ENCODE data around the gene SYS1. TPM values are rescaled to one million over a fixed set of nuclear protein-coding genes. Genes with fewer than 3 reads are reported as not detected.

SYS1 gene
- total RNA-seq, 1 experiment from 2014 or later, result 38.8 TPM

- Histone ChIP-seq H3K27ac (peak overlapping the region; percentile 92), H3K4me1 (replicated peaks; ENCODE audit: insufficient read depth) (peaks cover 85% of the 10 kb centered on the region), H3K36me3 (ENCODE audit: low read depth) (peaks cover 24% of the 10 kb centered on the region; the same call in 1 of the 2 replicates), H3K79me2 (ENCODE audit: low read depth) (peaks cover 89% of the 10 kb centered on the region), H3K9me2 (ENCODE audit: insufficient read depth) (no peaks in the 10 kb centered on the region), H4K20me1 (ENCODE audit: insufficient read depth) (peaks cover 6% of the 10 kb centered on the region; the same call in 1 of the 2 replicates), H3K9me3 (ENCODE audit: insufficient read depth, low read depth) (no peaks in the 10 kb centered on the region), H2AFZ (no peak overlapping the region), H3F3A (ENCODE audit: insufficient read depth, low read depth) (peaks cover 72% of the 10 kb centered on the region), H3K4me2 (peak overlapping the region; percentile 93), H3K4me3 (peak overlapping the region; percentile 76), H3K27me3 (ENCODE audit: insufficient read depth, low read depth) (no peaks in the 10 kb centered on the region)
- peak; percentile 34 to 83 for DNase-seq
- ChIA-PET CTCF (interaction anchor here (0.8 to 1.0 kb wide), 2 partner anchors 16 to 19 kb away, joined by 4 read pairs; partner anchors contain the start of gene SYS1), POLR2A (ENCODE audit: unreplicated experiment) (interaction anchor here (0.5 to 1.2 kb wide), 10 partner anchors 16 to 427 kb away, joined by 3 to 11 read pairs (median 6); partner anchors contain the start of genes PIGT and TOMM34)
- BruUV-seq (replicated peaks), result TSS peak; percentile 1
- TF ChIP-seq, protein P1, sequence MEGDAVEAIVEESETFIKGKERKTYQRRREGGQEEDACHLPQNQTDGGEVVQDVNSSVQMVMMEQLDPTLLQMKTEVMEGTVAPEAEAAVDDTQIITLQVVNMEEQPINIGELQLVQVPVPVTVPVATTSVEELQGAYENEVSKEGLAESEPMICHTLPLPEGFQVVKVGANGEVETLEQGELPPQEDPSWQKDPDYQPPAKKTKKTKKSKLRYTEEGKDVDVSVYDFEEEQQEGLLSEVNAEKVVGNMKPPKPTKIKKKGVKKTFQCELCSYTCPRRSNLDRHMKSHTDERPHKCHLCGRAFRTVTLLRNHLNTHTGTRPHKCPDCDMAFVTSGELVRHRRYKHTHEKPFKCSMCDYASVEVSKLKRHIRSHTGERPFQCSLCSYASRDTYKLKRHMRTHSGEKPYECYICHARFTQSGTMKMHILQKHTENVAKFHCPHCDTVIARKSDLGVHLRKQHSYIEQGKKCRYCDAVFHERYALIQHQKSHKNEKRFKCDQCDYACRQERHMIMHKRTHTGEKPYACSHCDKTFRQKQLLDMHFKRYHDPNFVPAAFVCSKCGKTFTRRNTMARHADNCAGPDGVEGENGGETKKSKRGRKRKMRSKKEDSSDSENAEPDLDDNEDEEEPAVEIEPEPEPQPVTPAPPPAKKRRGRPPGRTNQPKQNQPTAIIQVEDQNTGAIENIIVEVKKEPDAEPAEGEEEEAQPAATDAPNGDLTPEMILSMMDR (conservative IDR thresholded peaks at IDR 0.05), result no peak
- TF ChIP-seq EZH2 (IDR thresholded peaks at IDR 0.05; ENCODE audit: low read depth), result no peak
- intact Hi-C loops (cut with micrococcal nuclease; ENCODE audit: unreplicated experiment), result loop anchor here (2.0 kb wide), 3 partner anchors 15 to 435 kb away; partner anchors contain the start of gene SYS1
Measured at GRCh38 chr20:45343532-45344167, 19.3 kb upstream of the SYS1 start.

DNA sequence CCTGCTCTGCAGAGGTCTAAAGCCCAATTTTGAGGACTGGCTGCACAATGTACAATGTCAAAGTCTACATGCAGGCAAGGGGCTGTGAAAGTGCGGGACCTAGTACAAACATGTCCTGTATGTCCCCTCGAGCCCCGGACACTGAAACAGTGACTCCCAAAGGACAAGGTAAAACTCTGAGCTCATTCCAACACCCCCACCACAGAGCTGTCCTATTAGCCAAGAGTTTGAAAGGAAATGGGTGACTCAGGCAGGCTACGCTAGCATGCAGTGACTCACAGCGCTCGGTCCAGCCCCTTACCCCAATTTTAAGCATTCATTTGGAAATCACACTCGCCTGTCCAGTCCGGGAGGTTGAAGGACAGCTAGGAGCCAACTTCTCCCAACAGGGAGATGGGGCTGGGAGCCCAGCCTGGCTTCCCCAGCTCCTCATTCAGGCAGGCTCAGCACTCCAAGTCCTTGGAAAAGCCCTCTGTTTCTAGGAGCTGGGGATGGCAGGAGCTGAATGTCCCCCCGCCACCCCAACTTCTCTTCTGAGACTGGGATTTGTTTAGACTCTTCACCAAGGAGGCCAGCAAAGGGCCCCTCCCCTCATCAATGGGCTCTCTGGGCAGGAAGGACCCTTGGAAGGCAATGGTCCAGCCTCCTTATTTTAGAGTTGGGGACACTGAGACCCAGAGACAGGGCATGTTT is 18.6 kb upstream of the SYS1 start:
- Histone ChIP-seq H3K4me1 (replicated peaks; ENCODE audit: insufficient read depth) (peaks cover 82% of the 10 kb centered on the region), H3K36me3 (ENCODE audit: low read depth) (peaks cover 17% of the 10 kb centered on the region; the same call in 1 of the 2 replicates), H4K20me1 (ENCODE audit: insufficient read depth) (peaks cover 6% of the 10 kb centered on the region; the same call in 1 of the 2 replicates), H3K9me2 (ENCODE audit: insufficient read depth) (no peaks in the 10 kb centered on the region), H3K9me3 (ENCODE audit: insufficient read depth, low read depth) (no peaks in the 10 kb centered on the region), H3K4me3 (peak overlapping the region; percentile 76), H3K4me2 (peak overlapping the region; percentile 93), H3K79me2 (ENCODE audit: low read depth) (peaks cover 82% of the 10 kb centered on the region), H3K27me3 (ENCODE audit: insufficient read depth, low read depth) (no peaks in the 10 kb centered on the region), H3K27ac (peak overlapping the region; percentile 92), H3F3A (ENCODE audit: insufficient read depth, low read depth) (peaks cover 70% of the 10 kb centered on the region), H2AFZ (no peak overlapping the region)
- TSS peak; percentile 95 for BruUV-seq (replicated peaks)
- ChIA-PET POLR2A (ENCODE audit: unreplicated experiment) (interaction anchor here (0.5 to 1.2 kb wide), 18 partner anchors 8 to 1139 kb away, joined by 3 to 14 read pairs (median 5); partner anchors contain the start of genes PIGT and TOMM34), CTCF (interaction anchor here (0.8 to 1.0 kb wide), 4 partner anchors 15 to 23 kb away, joined by 3 to 4 read pairs (median 4); partner anchors contain the start of gene SYS1)
- intact Hi-C loops (cut with micrococcal nuclease; ENCODE audit: unreplicated experiment), result loop anchor here (2.0 kb wide), 3 partner anchors 16 to 434 kb away; partner anchors contain the start of gene SYS1
- TF ChIP-seq, protein P1 (conservative IDR thresholded peaks at IDR 0.05), result no peak
- TF ChIP-seq EZH2 (IDR thresholded peaks at IDR 0.05; ENCODE audit: low read depth), result no peak
- DNase-seq, result peak; percentile 90 to 97
